Liver (tissue), 9 donors: ENCODE measurements around the gene LRRC26. TPM values are rescaled to one million over a fixed set of nuclear protein-coding genes. Genes with fewer than 3 reads are reported as not detected.

Source experiments
- DNase-seq: peaks from one replicate; pipeline ENCODE4 v3.0.0-alpha.2; 2017; ENCODE audit warnings: low spot score
- H3K27ac ChIP-seq, 2 donors: one replicate each; pipeline ENCODE4 v1.7.0; 2013; ENCODE audit warnings: inconsistent platforms in 2 of 2, low read length in 2 of 2, control low read depth in 1 of 2, low read depth in 1 of 2, mild to moderate bottlenecking in 1 of 2
- H3K27me3 ChIP-seq, 4 donors: one replicate each; pipeline versions ENCODE4 v1.6.1 to v1.7.0; 2013; ENCODE audit warnings: low read length in 3 of 4, inconsistent platforms in 1 of 4, mild to moderate bottlenecking in 1 of 4, moderate library complexity in 1 of 4; ENCODE audit not compliant: control insufficient read depth in 4 of 4, insufficient read depth in 4 of 4
- H3K36me3 ChIP-seq, 4 donors: one replicate each; pipeline versions ENCODE4 v1.6.1 to v1.7.0; 2013; ENCODE audit warnings: low read length in 3 of 4, mild to moderate bottlenecking in 3 of 4, low read depth in 1 of 4, moderate library complexity in 1 of 4; ENCODE audit not compliant: control insufficient read depth in 4 of 4, insufficient read depth in 3 of 4
- H3K4me1 ChIP-seq, 4 donors: one replicate each; pipeline versions ENCODE4 v1.6.1 to v1.7.0; 2013; ENCODE audit warnings: low read length in 3 of 4, mild to moderate bottlenecking in 3 of 4, moderate library complexity in 1 of 4; ENCODE audit not compliant: control insufficient read depth in 4 of 4, insufficient read depth in 4 of 4
- H3K4me3 ChIP-seq, 3 donors: one replicate each; pipeline versions ENCODE4 v1.6.1 to v1.7.0; 2013; ENCODE audit warnings: low read length in 3 of 3, control low read depth in 1 of 3, low read depth in 1 of 3, mild to moderate bottlenecking in 1 of 3
- H3K9ac ChIP-seq, 2 donors: one replicate each; pipeline ENCODE4 v1.7.0; 2013; ENCODE audit warnings: low read length in 2 of 2, mild to moderate bottlenecking in 2 of 2, moderate library complexity in 2 of 2, control low read depth in 1 of 2, low read depth in 1 of 2
- H3K9me3 ChIP-seq, 4 donors: one replicate each; pipeline versions ENCODE4 v1.6.1 to v1.7.0; 2013; ENCODE audit warnings: low read length in 3 of 4; ENCODE audit not compliant: control insufficient read depth in 4 of 4
- CTCF ChIP-seq: fragments of 150-350 bp; IDR thresholded peaks from 2 replicates; pipeline ENCODE4 v1.5.1; 2017; ENCODE audit warnings: improper control_type of control experiment, low read depth, low read length; ENCODE audit not compliant: missing input control
- EGR1 ChIP-seq, 2 donors: IDR thresholded peaks; 2 replicates each; pipeline ENCODE4 v1.6.1; 2016 to 2018; ENCODE audit warnings: antibody characterized with exemption in 2 of 2, low read depth in 2 of 2
- FOXA1 ChIP-seq: IDR thresholded peaks from 2 replicates; pipeline ENCODE4 v1.6.1; 2016; ENCODE audit warnings: antibody characterized with exemption
- FOXA2 ChIP-seq: IDR thresholded peaks from 2 replicates; pipeline ENCODE4 v1.6.1; 2016; ENCODE audit warnings: antibody characterized with exemption
- GABPA ChIP-seq, 2 donors: IDR thresholded peaks in 1 of 2; conservative IDR thresholded peaks in 1 of 2; 2 replicates each; pipeline ENCODE4 v1.6.1; 2016; ENCODE audit warnings: antibody characterized with exemption in 2 of 2, mild to moderate bottlenecking in 1 of 2, moderate library complexity in 1 of 2
- HNF4A ChIP-seq, 2 donors: conservative IDR thresholded peaks; 2 replicates each; pipeline ENCODE4 v1.6.1; 2016; ENCODE audit warnings: antibody characterized with exemption in 2 of 2, mild to moderate bottlenecking in 2 of 2
- HNF4G ChIP-seq: IDR thresholded peaks from 2 replicates; pipeline ENCODE4 v1.6.1; 2016; ENCODE audit warnings: antibody characterized with exemption
- JUND ChIP-seq, 2 donors: IDR thresholded peaks; 2 replicates each; pipeline ENCODE4 v1.6.1; 2016; ENCODE audit warnings: antibody characterized with exemption in 2 of 2
- NR2F2 ChIP-seq: IDR thresholded peaks from 2 replicates; pipeline ENCODE4 v1.6.1; 2016; ENCODE audit warnings: antibody characterized with exemption
- RAD21 ChIP-seq, 2 donors: IDR thresholded peaks; 2 replicates each; pipeline ENCODE4 v1.6.1; 2016; ENCODE audit warnings: antibody characterized with exemption in 2 of 2, mild to moderate bottlenecking in 2 of 2
- REST ChIP-seq: IDR thresholded peaks from 2 replicates; pipeline ENCODE4 v1.6.1; 2016; ENCODE audit warnings: antibody characterized with exemption, mild to moderate bottlenecking
- RXRA ChIP-seq, 2 donors: IDR thresholded peaks; 2 replicates each; pipeline ENCODE4 v1.6.1; 2017 to 2018; ENCODE audit warnings: antibody characterized with exemption in 2 of 2, mild to moderate bottlenecking in 1 of 2
- SP1 ChIP-seq: IDR thresholded peaks from 2 replicates; pipeline ENCODE4 v1.6.1; 2018; ENCODE audit warnings: antibody characterized with exemption, mild to moderate bottlenecking
- TAF1 ChIP-seq: conservative IDR thresholded peaks from 2 replicates; pipeline ENCODE4 v1.6.1; 2016; ENCODE audit warnings: antibody characterized with exemption, mild to moderate bottlenecking
- YY1 ChIP-seq: IDR thresholded peaks from 2 replicates; pipeline ENCODE4 v1.6.1; 2016; ENCODE audit warnings: antibody characterized with exemption, mild to moderate bottlenecking
- WGBS: extraction: QIAGEN DNeasy Blood & Tissue Kit; methylation state at CpG from one replicate; pipeline ENCODE4 v1.1.7; 2013; 5-methylcytosine and 5-hydroxymethylcytosine counted together
- polyA plus RNA-seq, 2 donors: library from polyadenylated mRNA; stranded (reverse) in 1 of 2; unstranded in 1 of 2; fragments of 200-250 nt in 1 of 2; fragments of >200 nt in 1 of 2; fragmentation: Nextera tagmentation in 1 of 2; extraction: Ambion mirVana in 1 of 2; gene quantifications; one replicate each; pipeline versions ENCODE4 v1.2.1 to v1.2.3, GENCODE V29; 2013 to 2015
- total RNA-seq, 2 donors: library from RNA; depleted of rRNA; stranded (reverse); fragments of >200 nt; gene quantifications; one replicate each; pipeline ENCODE4 v1.2.3, GENCODE V29; 2014
- TF ChIP-seq, protein P1 (sequence below): IDR thresholded peaks from 2 replicates; pipeline ENCODE4 v1.6.1; 2016; ENCODE audit warnings: antibody characterized with exemption
- TF ChIP-seq, protein P2 (sequence below): IDR thresholded peaks from 2 replicates; pipeline ENCODE4 v1.6.1; 2016; ENCODE audit warnings: antibody characterized with exemption
- TF ChIP-seq, protein P3 (sequence below): IDR thresholded peaks from 2 replicates; pipeline ENCODE4 v1.6.1; 2016; ENCODE audit warnings: antibody characterized with exemption
- donor health status: healthy.
- donor health status: healthy.
- donor health status: healthy.
- donor health status: healthy.
- donor health status: healthy.

LRRC26 gene
- total and polyA plus RNA-seq, 4 donors = 0.09 to 0.17 TPM; not detected in 2

GRCh38 chr9:137186385-137186784, 16.5 kb upstream of the LRRC26 start:
- H3K9me3 ChIP-seq = no peaks in the 10 kb centered on the region
- 54% methylated on average over 6 of the region's 6 CpGs for WGBS
- H3K27ac ChIP-seq = no peak overlapping the region
- H3K4me3 ChIP-seq = no peak overlapping the region
- no peaks in the 10 kb centered on the region for H3K27me3 ChIP-seq
- H3K9ac ChIP-seq = no peak overlapping the region
- peaks cover 11 to 49% (median 17%) of the 10 kb centered on the region in 4 donors for H3K36me3 ChIP-seq
- no peak for TF ChIP-seq NR2F2
- TF ChIP-seq HNF4A (conservative IDR thresholded peaks at IDR 0.05) = no peak
- TF ChIP-seq, protein P1, sequence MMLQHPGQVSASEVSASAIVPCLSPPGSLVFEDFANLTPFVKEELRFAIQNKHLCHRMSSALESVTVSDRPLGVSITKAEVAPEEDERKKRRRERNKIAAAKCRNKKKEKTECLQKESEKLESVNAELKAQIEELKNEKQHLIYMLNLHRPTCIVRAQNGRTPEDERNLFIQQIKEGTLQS = no peak
- no peak for TF ChIP-seq JUND (IDR thresholded peaks at IDR 0.05)
- no peak for TF ChIP-seq CTCF
- TF ChIP-seq, protein P2, sequence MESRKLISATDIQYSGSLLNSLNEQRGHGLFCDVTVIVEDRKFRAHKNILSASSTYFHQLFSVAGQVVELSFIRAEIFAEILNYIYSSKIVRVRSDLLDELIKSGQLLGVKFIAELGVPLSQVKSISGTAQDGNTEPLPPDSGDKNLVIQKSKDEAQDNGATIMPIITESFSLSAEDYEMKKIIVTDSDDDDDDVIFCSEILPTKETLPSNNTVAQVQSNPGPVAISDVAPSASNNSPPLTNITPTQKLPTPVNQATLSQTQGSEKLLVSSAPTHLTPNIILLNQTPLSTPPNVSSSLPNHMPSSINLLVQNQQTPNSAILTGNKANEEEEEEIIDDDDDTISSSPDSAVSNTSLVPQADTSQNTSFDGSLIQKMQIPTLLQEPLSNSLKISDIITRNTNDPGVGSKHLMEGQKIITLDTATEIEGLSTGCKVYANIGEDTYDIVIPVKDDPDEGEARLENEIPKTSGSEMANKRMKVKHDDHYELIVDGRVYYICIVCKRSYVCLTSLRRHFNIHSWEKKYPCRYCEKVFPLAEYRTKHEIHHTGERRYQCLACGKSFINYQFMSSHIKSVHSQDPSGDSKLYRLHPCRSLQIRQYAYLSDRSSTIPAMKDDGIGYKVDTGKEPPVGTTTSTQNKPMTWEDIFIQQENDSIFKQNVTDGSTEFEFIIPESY = no peak
- TF ChIP-seq SP1 = no peak
- no peak for TF ChIP-seq TAF1
- no peak for TF ChIP-seq RAD21 (IDR thresholded peaks at IDR 0.05)
- no peak for TF ChIP-seq FOXA1
- H3K4me1 ChIP-seq = peaks cover 19 to 48% (median 40%) of the 10 kb centered on the region in 4 donors
- DNase-seq = no peak

DNA sequence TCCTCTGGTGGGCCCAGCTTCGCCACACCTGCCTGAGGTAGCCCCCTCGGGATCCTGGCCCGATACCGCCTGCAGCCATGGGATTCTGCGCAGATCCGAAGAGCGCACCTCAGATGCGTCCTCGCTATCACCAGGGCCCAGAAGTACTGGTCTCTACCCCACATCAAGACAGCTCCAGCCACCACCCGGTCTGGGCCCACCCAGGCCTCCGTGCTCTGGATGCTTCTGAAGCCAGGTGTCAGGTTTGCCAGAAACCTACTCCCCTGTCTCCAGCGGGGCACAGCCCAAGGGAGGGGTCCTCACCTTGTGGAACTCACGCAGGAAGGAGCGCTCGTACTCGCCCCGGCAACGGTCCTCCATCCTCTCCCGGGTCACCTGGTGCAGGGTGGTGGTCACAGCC, 16.1 kb upstream of the LRRC26 start:
- Histone ChIP-seq H3K36me3 (peaks cover 9 to 50% (median 17%) of the 10 kb centered on the region in 4 donors), H3K27me3 (no peaks in the 10 kb centered on the region), H3K9me3 (no peaks in the 10 kb centered on the region), H3K9ac (no peak overlapping the region), H3K4me3 (no peak overlapping the region), H3K27ac (no peak overlapping the region), H3K4me1 (peaks cover 19 to 43% (median 38%) of the 10 kb centered on the region in 4 donors)
- no peak for DNase-seq
- TF ChIP-seq JUND (IDR thresholded peaks at IDR 0.05) (no peak), RAD21 (IDR thresholded peaks at IDR 0.05) (no peak), EGR1 (IDR thresholded peaks at IDR 0.05; ENCODE audit: low read depth in 2 of 2) (no peak), SP1 (no peak), TAF1 (no peak), GABPA (IDR thresholded peaks at IDR 0.05 in 1 of 2, conservative IDR thresholded peaks at IDR 0.05 in 1 of 2) (no peak), FOXA2 (no peak), HNF4G (no peak), HNF4A (conservative IDR thresholded peaks at IDR 0.05) (no peak), NR2F2 (no peak), YY1 (no peak), RXRA (IDR thresholded peaks at IDR 0.05) (no peak), FOXA1 (no peak), REST (no peak), CTCF (no peak)
- TF ChIP-seq, protein P3, sequence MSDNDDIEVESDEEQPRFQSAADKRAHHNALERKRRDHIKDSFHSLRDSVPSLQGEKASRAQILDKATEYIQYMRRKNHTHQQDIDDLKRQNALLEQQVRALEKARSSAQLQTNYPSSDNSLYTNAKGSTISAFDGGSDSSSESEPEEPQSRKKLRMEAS = no peak
- TF ChIP-seq, protein P2 = no peak
- TF ChIP-seq, protein P1 = no peak
- 93% methylated on average over 19 of the region's 19 CpGs for WGBS
